B cell (primary cell): ENCODE data around the gene FAM120A. TPM values are rescaled to one million over a fixed set of nuclear protein-coding genes. Genes with fewer than 3 reads are reported as not detected.

Experiments
- ATAC-seq: fragments of 200-7000 bp; cut with Tn5 transposase; one replicate; pipeline ENCODE4 v1.10.0; 2021; ENCODE audit warnings: low read depth, mild to moderate bottlenecking, moderate number of reproducible peaks, moderate library complexity
- CTCF ChIA-PET: fragments of 350-600 bp; sonication (Branson Sonifier 250); formaldehyde crosslinking; loops from one replicate; lab custom pipeline; 2021; ENCODE audit warnings: antibody characterized with exemption, inconsistent platforms; lab: Charles Lee
- POLR2A ChIA-PET: fragments of 350-600 bp; sonication (Branson Sonifier 250); formaldehyde crosslinking; loops from one replicate; lab custom pipeline; 2021; ENCODE audit warnings: antibody characterized with exemption; lab: Charles Lee
- DNase-seq: peaks from one replicate; pipeline ENCODE4 v3.0.0; 2013
- H2AFZ ChIP-seq: 2 replicates; pipeline ENCODE4 v1.6.1; 2012; ENCODE audit warnings: mild to moderate bottlenecking, low read depth, low read length; ENCODE audit not compliant: insufficient read depth, poor library complexity, severe bottlenecking
- H3K27ac ChIP-seq, 2 donors: 1 replicate in 1 of 2; 2 replicates in 1 of 2; pipeline ENCODE4 v1.5.1; 2012 to 2013; ENCODE audit warnings: low read length in 2 of 2, mild to moderate bottlenecking in 2 of 2, moderate library complexity in 1 of 2
- H3K27me3 ChIP-seq, 4 experiments: fragments of 200-600 bp in 1 of 4; sonication (generic) in 1 of 4; replicated peaks in 1 of 4; 1 replicate in 2 of 4; 2 replicates in 2 of 4; pipeline versions ENCODE4 v1.6.1 to v1.7.0; 2013 to 2016; ENCODE audit warnings: low read length in 3 of 4, mild to moderate bottlenecking in 2 of 4, mixed read lengths in 1 of 4, moderate library complexity in 1 of 4; ENCODE audit not compliant: insufficient read depth in 4 of 4, control insufficient read depth in 3 of 4; ENCODE audit errors: control extremely low read depth in 1 of 4
- H3K36me3 ChIP-seq, 2 experiments: replicated peaks in 1 of 2; 1 replicate in 1 of 2; 2 replicates in 1 of 2; pipeline versions ENCODE4 v1.6.1 to v1.7.1; 2013; ENCODE audit warnings: low read length in 1 of 2; ENCODE audit not compliant: insufficient read depth in 2 of 2, control insufficient read depth in 1 of 2; ENCODE audit errors: control extremely low read depth in 1 of 2, extremely low read depth in 1 of 2
- H3K4me1 ChIP-seq, 2 donors: fragments of 200-600 bp in 1 of 2; sonication (generic) in 1 of 2; 1 replicate in 1 of 2; 2 replicates in 1 of 2; pipeline versions ENCODE4 v1.5.1 to v1.6.1; 2013 to 2017; ENCODE audit warnings: low read length in 2 of 2; ENCODE audit not compliant: control insufficient read depth in 2 of 2, insufficient read depth in 2 of 2
- H3K4me2 ChIP-seq: replicated peaks from 2 replicates; pipeline ENCODE3; 2012; ENCODE audit warnings: mild to moderate bottlenecking, low read depth, low read length; ENCODE audit not compliant: poor library complexity, severe bottlenecking
- H3K4me3 ChIP-seq, 5 experiments: fragments of 200-600 bp in 1 of 5; sonication (generic) in 1 of 5; 1 replicate in 3 of 5; 2 replicates in 2 of 5; pipeline versions ENCODE4 v1.5.1 to v1.7.0; 2011 to 2016; ENCODE audit warnings: low read length in 4 of 5, mild to moderate bottlenecking in 4 of 5, low read depth in 2 of 5, control low read depth in 1 of 5, moderate library complexity in 1 of 5; ENCODE audit not compliant: insufficient read depth in 1 of 5; ENCODE audit errors: control extremely low read depth in 1 of 5, extremely low read depth in 1 of 5
- H3K79me2 ChIP-seq: fragments of 200-600 bp; sonication (generic); one replicate; pipeline ENCODE4 v1.6.0; 2016; ENCODE audit warnings: low read length; ENCODE audit not compliant: control insufficient read depth, insufficient read depth
- H3K9ac ChIP-seq: fragments of 200-600 bp; sonication (generic); 2 replicates; pipeline ENCODE4 v1.6.1; 2017; ENCODE audit warnings: mild to moderate bottlenecking, low read length, moderate library complexity
- H3K9me3 ChIP-seq, 3 donors: one replicate each; pipeline versions ENCODE4 v1.6.1 to v1.7.1; 2013; ENCODE audit warnings: low read length in 2 of 3; ENCODE audit not compliant: control insufficient read depth in 2 of 3, insufficient read depth in 1 of 3; ENCODE audit errors: control extremely low read depth in 1 of 3
- H4K20me1 ChIP-seq: 2 replicates; pipeline ENCODE4 v1.6.0; 2012; ENCODE audit warnings: mild to moderate bottlenecking, low read length; ENCODE audit not compliant: insufficient read depth, control insufficient read depth, poor library complexity, severe bottlenecking
- H3K27ac Mint-ChIP-seq: one replicate; pipeline ENCODE4 v1.8.0; 2021; ENCODE audit warnings: mixed read lengths
- H3K27me3 Mint-ChIP-seq: one replicate; pipeline ENCODE4 v1.8.0; 2021; ENCODE audit warnings: mixed read lengths
- H3K4me1 Mint-ChIP-seq: one replicate; pipeline ENCODE4 v1.8.0; 2021; ENCODE audit warnings: mixed read lengths
- H3K4me3 Mint-ChIP-seq: one replicate; pipeline ENCODE4 v1.8.0; 2021; ENCODE audit warnings: mixed read lengths
- H3K9me3 Mint-ChIP-seq: one replicate; pipeline ENCODE4 v1.8.0; 2022; ENCODE audit warnings: mixed read lengths; ENCODE audit not compliant: insufficient read depth
- EZH2 ChIP-seq: IDR thresholded peaks from 2 replicates; pipeline ENCODE4 v1.6.1; 2012; ENCODE audit warnings: borderline replicate concordance, low read depth, mild to moderate bottlenecking, moderate library complexity, low read length; ENCODE audit not compliant: insufficient read depth, poor library complexity, severe bottlenecking
- WGBS: methylation state at CpG from one replicate; pipeline ENCODE4 v1.1.5; 2013; ENCODE audit warnings: missing lambda C conversion rate; ENCODE audit not compliant: insufficient coverage; 5-methylcytosine and 5-hydroxymethylcytosine counted together
- intact Hi-C: fragments of 100-400 bp; cut with micrococcal nuclease; formaldehyde crosslinking; loops from one replicate; pipeline ENCODE4 v1.10.0; 2022
- polyA plus RNA-seq: library from polyadenylated mRNA; depleted of rRNA; stranded (reverse); fragments of >200 nt; gene quantifications from 2 replicates; pipeline ENCODE4 v1.2.3, GENCODE V29; 2012
- small RNA-seq: library from RNA; depleted of rRNA; stranded (forward); fragments of <200 nt; gene quantifications from one replicate; pipeline ENCODE3, GENCODE V24; 2012; ENCODE audit warnings: low replicate concordance, low read depth; ENCODE audit not compliant: insufficient read length
- total RNA-seq, 2 donors: library from RNA; stranded (reverse); fragments of 120-200 nt in 1 of 2; gene quantifications; 1 replicate in 1 of 2; 2 replicates in 1 of 2; pipeline versions ENCODE4 v1.2.3 to v1.2.4, GENCODE V29; 2013 to 2022
- TF ChIP-seq, protein P1 (sequence below): fragments of 200-600 bp; IDR thresholded peaks from one replicate; pipeline ENCODE4 v1.8.0; 2022; ENCODE audit warnings: antibody characterized with exemption, mild to moderate bottlenecking

The FAM120A gene
- total and polyA plus RNA-seq, 2 donors (not counting 1 experiment from before 2014, with no cell fraction given) = 48.4 to 105 TPM

DNA sequence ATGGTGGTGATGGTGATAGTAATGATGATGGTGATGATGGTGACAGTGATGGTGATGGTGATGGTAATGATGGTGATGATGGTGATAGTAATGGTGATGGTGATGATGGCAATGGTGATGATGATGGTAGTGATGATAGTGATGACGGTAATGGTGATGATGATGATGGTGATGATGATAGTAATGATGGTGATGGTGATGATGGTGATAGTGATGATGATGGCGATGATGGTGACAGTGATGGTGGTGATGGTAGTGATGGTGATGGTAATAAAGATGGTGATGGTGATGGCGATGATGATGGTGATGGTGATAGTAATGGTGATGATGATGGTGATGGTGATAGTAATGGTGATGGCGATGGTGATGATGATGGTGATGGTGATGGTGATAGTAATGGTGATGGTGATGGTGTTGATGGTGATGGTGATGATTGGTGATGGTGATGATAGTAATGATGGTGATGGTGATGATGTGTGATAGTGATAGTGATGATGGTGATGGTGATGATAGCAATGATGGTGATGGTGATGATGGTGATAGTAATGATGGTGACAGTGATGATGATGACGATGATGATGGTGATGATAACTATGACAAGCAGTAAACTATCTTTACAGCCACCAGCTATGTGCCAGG lies 163.5 kb downstream of the FAM120A start:
- CTCF ChIA-PET = no interaction called here

More for the DNA sequence above, 163.5 kb downstream of the FAM120A start:
- Histone ChIP-seq H3K9me3 (peaks cover 0 to 10% (median 6%) of the 10 kb centered on the region in 3 donors), H3K4me2 (no peak overlapping the region), H3K9ac (no peak overlapping the region), H3K79me2 (peaks cover 74% of the 10 kb centered on the region), H4K20me1 (peaks cover 38% of the 10 kb centered on the region), H3K4me1 (peaks cover 7 to 20% of the 10 kb centered on the region in 2 donors), H2AFZ (no peak overlapping the region), H3K36me3 (no peaks in the 10 kb centered on the region), H3K4me3 (no peak overlapping the region), H3K27ac (no peak overlapping the region), H3K27me3 (no peaks in the 10 kb centered on the region)
- no peaks in the 10 kb centered on the region for H3K27me3 Mint-ChIP-seq
- H3K9me3 Mint-ChIP-seq = peaks cover 5% of the 10 kb centered on the region
- ATAC-seq (no peak), DNase-seq (no peak)
- POLR2A ChIA-PET = no interaction called here
- no peak overlapping the region for H3K4me3 Mint-ChIP-seq
- no peak overlapping the region for H3K27ac Mint-ChIP-seq
- intact Hi-C loops = no loop called here
- H3K4me1 Mint-ChIP-seq = peaks cover 23% of the 10 kb centered on the region
- WGBS = 78% methylated on average over 4 of the region's 5 CpGs
- TF ChIP-seq, protein P1, sequence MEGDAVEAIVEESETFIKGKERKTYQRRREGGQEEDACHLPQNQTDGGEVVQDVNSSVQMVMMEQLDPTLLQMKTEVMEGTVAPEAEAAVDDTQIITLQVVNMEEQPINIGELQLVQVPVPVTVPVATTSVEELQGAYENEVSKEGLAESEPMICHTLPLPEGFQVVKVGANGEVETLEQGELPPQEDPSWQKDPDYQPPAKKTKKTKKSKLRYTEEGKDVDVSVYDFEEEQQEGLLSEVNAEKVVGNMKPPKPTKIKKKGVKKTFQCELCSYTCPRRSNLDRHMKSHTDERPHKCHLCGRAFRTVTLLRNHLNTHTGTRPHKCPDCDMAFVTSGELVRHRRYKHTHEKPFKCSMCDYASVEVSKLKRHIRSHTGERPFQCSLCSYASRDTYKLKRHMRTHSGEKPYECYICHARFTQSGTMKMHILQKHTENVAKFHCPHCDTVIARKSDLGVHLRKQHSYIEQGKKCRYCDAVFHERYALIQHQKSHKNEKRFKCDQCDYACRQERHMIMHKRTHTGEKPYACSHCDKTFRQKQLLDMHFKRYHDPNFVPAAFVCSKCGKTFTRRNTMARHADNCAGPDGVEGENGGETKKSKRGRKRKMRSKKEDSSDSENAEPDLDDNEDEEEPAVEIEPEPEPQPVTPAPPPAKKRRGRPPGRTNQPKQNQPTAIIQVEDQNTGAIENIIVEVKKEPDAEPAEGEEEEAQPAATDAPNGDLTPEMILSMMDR = no peak
- TF ChIP-seq EZH2 = no peak

Small RNA genes lying within 50 kb of the gene (small RNA-seq; reads per million reads assigned to genes)
- not detected for gene RF00019

Other genes with a start within 250 kb of the FAM120A start
- 47.8 and 51.2 TPM in 2 replicates for gene FAM120AOS, start 1.9 kb downstream of the FAM120A start, total RNA-seq
- 36.0 and 41.0 TPM in 2 replicates for gene FAM120AOS, start 1.9 kb downstream of the FAM120A start, polyA plus RNA-seq
- gene PHF2, start 124.9 kb downstream of the FAM120A start, total RNA-seq = 28.8 and 29.6 TPM in 2 replicates
- gene PHF2, start 124.9 kb downstream of the FAM120A start, polyA plus RNA-seq = 11.0 and 14.5 TPM in 2 replicates